Tibial artery (tissue), 4 donors: ENCODE results near the gene TRIM59.

Experiments
- DNase-seq, 2 donors: peaks; one replicate each; pipeline ENCODE4 v3.0.0-alpha.2; 2019
- H3K27ac ChIP-seq, 2 donors: fragments of 200-600 bp; sonication (generic) in 1 of 2; 1 replicate in 1 of 2; 2 replicates in 1 of 2; pipeline ENCODE4 v1.5.1; 2018 to 2019; ENCODE audit warnings: mild to moderate bottlenecking in 1 of 2
- H3K27me3 ChIP-seq, 2 donors: fragments of 200-600 bp; sonication (generic) in 1 of 2; one replicate each; pipeline versions ENCODE4 v1.5.1 to v1.6.0; 2016 to 2019
- H3K36me3 ChIP-seq, 3 donors: fragments of 200-600 bp; sonication (generic) in 2 of 3; one replicate each; pipeline ENCODE4 v1.5.1; 2016 to 2019; ENCODE audit warnings: mild to moderate bottlenecking in 2 of 3
- H3K4me1 ChIP-seq, 4 donors: fragments of 200-600 bp; sonication (generic) in 2 of 4; 1 replicate in 3 of 4; 2 replicates in 1 of 4; pipeline ENCODE4 v1.5.1; 2016 to 2019
- H3K4me3 ChIP-seq, 2 donors: fragments of 200-600 bp; sonication (generic) in 1 of 2; 1 replicate in 1 of 2; 2 replicates in 1 of 2; pipeline ENCODE4 v1.5.1; 2018 to 2019; ENCODE audit warnings: mild to moderate bottlenecking in 2 of 2
- H3K9me3 ChIP-seq, 3 donors: fragments of 200-600 bp; sonication (generic) in 1 of 3; one replicate each; pipeline ENCODE4 v1.5.1; 2016 to 2019
- intact Hi-C: fragments of 100-400 bp; cut with DNase I; formaldehyde crosslinking; loops from one replicate; pipeline ENCODE4 v1.15.0; 2023; ENCODE audit warnings: low total_unique reads
- TF ChIP-seq, protein P1 (sequence below), 2 experiments: fragments of 200-600 bp in 1 of 2; fragments of 450-650 bp in 1 of 2; IDR thresholded peaks; one replicate each; pipeline ENCODE4 v1.5.1; 2017 to 2019; ENCODE audit warnings: antibody characterized with exemption in 2 of 2, mild to moderate bottlenecking in 1 of 2, moderate library complexity in 1 of 2

The TRIM59 gene

DNA sequence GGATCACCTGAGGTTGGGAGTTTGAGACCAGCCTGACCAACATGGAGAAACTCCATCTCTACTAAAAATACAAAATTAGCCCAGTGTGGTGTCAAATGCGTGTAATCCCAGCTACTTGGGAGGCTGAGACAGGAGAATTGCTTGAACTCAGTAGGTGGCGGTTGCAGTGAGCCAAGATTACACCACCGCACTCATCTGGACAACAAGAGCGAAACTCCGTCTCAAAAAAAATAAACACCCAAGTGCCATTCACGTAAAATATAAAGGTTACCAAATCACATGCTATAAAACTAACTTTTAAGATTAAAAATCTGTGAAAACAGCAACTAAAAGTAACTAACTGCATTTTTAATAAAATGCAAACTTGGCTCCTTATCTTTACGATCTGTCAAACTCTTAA is 8.9 kb downstream of the TRIM59 start:
- intact Hi-C loops: no loop called here
- DNase-seq: no peak
- no peaks in the 10 kb centered on the region for H3K4me1 ChIP-seq
- no peaks in the 10 kb centered on the region for H3K36me3 ChIP-seq
- no peak overlapping the region for H3K27ac ChIP-seq
- no peaks in the 10 kb centered on the region for H3K9me3 ChIP-seq
- H3K27me3 ChIP-seq: no peaks in the 10 kb centered on the region
- TF ChIP-seq, protein P1, sequence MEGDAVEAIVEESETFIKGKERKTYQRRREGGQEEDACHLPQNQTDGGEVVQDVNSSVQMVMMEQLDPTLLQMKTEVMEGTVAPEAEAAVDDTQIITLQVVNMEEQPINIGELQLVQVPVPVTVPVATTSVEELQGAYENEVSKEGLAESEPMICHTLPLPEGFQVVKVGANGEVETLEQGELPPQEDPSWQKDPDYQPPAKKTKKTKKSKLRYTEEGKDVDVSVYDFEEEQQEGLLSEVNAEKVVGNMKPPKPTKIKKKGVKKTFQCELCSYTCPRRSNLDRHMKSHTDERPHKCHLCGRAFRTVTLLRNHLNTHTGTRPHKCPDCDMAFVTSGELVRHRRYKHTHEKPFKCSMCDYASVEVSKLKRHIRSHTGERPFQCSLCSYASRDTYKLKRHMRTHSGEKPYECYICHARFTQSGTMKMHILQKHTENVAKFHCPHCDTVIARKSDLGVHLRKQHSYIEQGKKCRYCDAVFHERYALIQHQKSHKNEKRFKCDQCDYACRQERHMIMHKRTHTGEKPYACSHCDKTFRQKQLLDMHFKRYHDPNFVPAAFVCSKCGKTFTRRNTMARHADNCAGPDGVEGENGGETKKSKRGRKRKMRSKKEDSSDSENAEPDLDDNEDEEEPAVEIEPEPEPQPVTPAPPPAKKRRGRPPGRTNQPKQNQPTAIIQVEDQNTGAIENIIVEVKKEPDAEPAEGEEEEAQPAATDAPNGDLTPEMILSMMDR (IDR thresholded peaks at IDR 0.05): no peak
- no peak overlapping the region for H3K4me3 ChIP-seq

- Histone ChIP-seq H3K27ac (no peak overlapping the region), H3K4me3 (no peak overlapping the region), H3K27me3 (no peaks in the 10 kb centered on the region), H3K36me3 (peaks cover 18 to 25% (median 19%) of the 10 kb centered on the region in 3 donors), H3K9me3 (no peaks in the 10 kb centered on the region), H3K4me1 (no peaks in the 10 kb centered on the region)
- intact Hi-C loops: no loop called here
- no peak for DNase-seq
- TF ChIP-seq, protein P1 (IDR thresholded peaks at IDR 0.05): no peak
These were observed 12.5 kb downstream of the TRIM59 start for GRCh38 chr3:160437083-160437455.

- Histone ChIP-seq H3K27ac (no peak overlapping the region), H3K9me3 (no peaks in the 10 kb centered on the region), H3K27me3 (no peaks in the 10 kb centered on the region), H3K4me1 (no peaks in the 10 kb centered on the region), H3K36me3 (peaks cover 32 to 38% (median 33%) of the 10 kb centered on the region in 3 donors), H3K4me3 (no peak overlapping the region)
- TF ChIP-seq, protein P1 (IDR thresholded peaks at IDR 0.05): no peak
- intact Hi-C loops: no loop called here
- DNase-seq: no peak
These were observed 13.8 kb downstream of the TRIM59 start for GRCh38 chr3:160435747-160436146.

DNA sequence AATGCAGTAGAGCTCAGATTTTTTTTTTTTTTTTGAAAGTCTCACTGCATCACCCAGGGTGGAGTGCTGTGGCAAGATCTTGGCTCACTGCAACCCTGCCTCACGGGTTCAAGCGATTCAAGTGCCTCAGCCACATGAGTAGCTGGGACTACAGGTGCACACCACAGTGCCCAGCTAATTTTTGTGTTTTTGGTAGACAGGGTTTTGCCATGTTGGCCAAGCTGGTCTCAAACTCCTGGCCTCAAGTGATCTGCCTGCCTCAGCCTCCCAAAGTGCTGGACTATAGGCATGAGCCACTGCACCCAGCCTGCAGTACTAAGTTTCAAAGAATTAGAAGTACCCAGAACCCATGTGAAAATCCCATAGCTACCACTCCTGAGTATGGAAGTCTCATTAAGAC is 14.5 kb downstream of the TRIM59 start:
- Histone ChIP-seq H3K4me3 (no peak overlapping the region), H3K9me3 (no peaks in the 10 kb centered on the region), H3K4me1 (no peaks in the 10 kb centered on the region), H3K27ac (no peak overlapping the region), H3K36me3 (peaks cover 36 to 44% (median 36%) of the 10 kb centered on the region in 3 donors), H3K27me3 (no peaks in the 10 kb centered on the region)
- TF ChIP-seq, protein P1 (IDR thresholded peaks at IDR 0.05): no peak
- no peak for DNase-seq
- intact Hi-C loops: no loop called here

GRCh38 chr3:160434071-160434470 is 15.5 kb downstream of the TRIM59 start:
- TF ChIP-seq, protein P1 (IDR thresholded peaks at IDR 0.05): no peak
- Histone ChIP-seq H3K4me1 (no peaks in the 10 kb centered on the region), H3K27ac (no peak overlapping the region), H3K36me3 (peaks cover 39 to 48% (median 43%) of the 10 kb centered on the region in 3 donors), H3K4me3 (no peak overlapping the region), H3K27me3 (no peaks in the 10 kb centered on the region), H3K9me3 (no peaks in the 10 kb centered on the region)
- DNase-seq: no peak
- intact Hi-C loops: no loop called here

- intact Hi-C loops: no loop called here
- H3K9me3 ChIP-seq: no peaks in the 10 kb centered on the region
- no peak for DNase-seq
- no peaks in the 10 kb centered on the region for H3K4me1 ChIP-seq
- TF ChIP-seq, protein P1 (IDR thresholded peaks at IDR 0.05): no peak
- no peak overlapping the region for H3K27ac ChIP-seq
- H3K36me3 ChIP-seq: peaks cover 70 to 76% (median 75%) of the 10 kb centered on the region in 3 donors
- no peaks in the 10 kb centered on the region for H3K27me3 ChIP-seq
- no peak overlapping the region for H3K4me3 ChIP-seq
These were observed 21.7 kb downstream of the TRIM59 start for GRCh38 chr3:160427832-160428424.
